Natural killer cell treated with Interleukin-12 subunit alpha and Interleukin-12 subunit beta and Interleukin-15 and Interleukin-18, amount 100 ng/mL, for 72 hours (primary cell): ENCODE data around the gene ADAM15. TPM values are rescaled to one million over a fixed set of nuclear protein-coding genes. Genes with fewer than 3 reads are reported as not detected.
A peak's percentile ranks its signal among the peaks of the same experiment; 100 is the strongest.

ENCODE experiments used
- ATAC-seq, 2 donors: fragments of 150-1000 bp; cut with Tn5 transposase in 1 of 2; sonication (Bioruptor Pico), chemical (Tn5 transposase) in 1 of 2; 2 replicates each; pipeline ENCODE4 v1.10.0; 2021
- DNase-seq: peaks from one replicate; pipeline ENCODE4 v3.0.0; 2022; ENCODE audit warnings: low spot score
- H3K27ac Mint-ChIP-seq, 2 donors: 1 replicate in 1 of 2; 2 replicates in 1 of 2; pipeline ENCODE4 v1.8.0; 2022; ENCODE audit warnings: mixed read lengths in 2 of 2, mild to moderate bottlenecking in 1 of 2, moderate library complexity in 1 of 2
- H3K27me3 Mint-ChIP-seq, 2 donors: 1 replicate in 1 of 2; 2 replicates in 1 of 2; pipeline ENCODE4 v1.8.0; 2022; ENCODE audit warnings: mixed read lengths in 2 of 2
- H3K36me3 Mint-ChIP-seq: one replicate; pipeline ENCODE4 v1.8.0; 2022; ENCODE audit warnings: mixed read lengths
- H3K4me1 Mint-ChIP-seq, 2 donors: 1 replicate in 1 of 2; 2 replicates in 1 of 2; pipeline ENCODE4 v1.8.0; 2022; ENCODE audit warnings: low read depth in 2 of 2, mixed read lengths in 2 of 2, mild to moderate bottlenecking in 1 of 2
- H3K4me3 Mint-ChIP-seq: one replicate; pipeline ENCODE4 v1.8.0; 2022; ENCODE audit warnings: mixed read lengths
- H3K9me3 Mint-ChIP-seq: 2 replicates; pipeline ENCODE4 v1.8.0; 2022; ENCODE audit warnings: mixed read lengths
- total RNA-seq, 2 donors: library from RNA; stranded (reverse); gene quantifications; one replicate each; pipeline ENCODE4 v1.2.3, GENCODE V29; 2022

Gene ADAM15
- total RNA-seq, 2 donors from 2014 or later: 42.1 to 107 TPM

DNA sequence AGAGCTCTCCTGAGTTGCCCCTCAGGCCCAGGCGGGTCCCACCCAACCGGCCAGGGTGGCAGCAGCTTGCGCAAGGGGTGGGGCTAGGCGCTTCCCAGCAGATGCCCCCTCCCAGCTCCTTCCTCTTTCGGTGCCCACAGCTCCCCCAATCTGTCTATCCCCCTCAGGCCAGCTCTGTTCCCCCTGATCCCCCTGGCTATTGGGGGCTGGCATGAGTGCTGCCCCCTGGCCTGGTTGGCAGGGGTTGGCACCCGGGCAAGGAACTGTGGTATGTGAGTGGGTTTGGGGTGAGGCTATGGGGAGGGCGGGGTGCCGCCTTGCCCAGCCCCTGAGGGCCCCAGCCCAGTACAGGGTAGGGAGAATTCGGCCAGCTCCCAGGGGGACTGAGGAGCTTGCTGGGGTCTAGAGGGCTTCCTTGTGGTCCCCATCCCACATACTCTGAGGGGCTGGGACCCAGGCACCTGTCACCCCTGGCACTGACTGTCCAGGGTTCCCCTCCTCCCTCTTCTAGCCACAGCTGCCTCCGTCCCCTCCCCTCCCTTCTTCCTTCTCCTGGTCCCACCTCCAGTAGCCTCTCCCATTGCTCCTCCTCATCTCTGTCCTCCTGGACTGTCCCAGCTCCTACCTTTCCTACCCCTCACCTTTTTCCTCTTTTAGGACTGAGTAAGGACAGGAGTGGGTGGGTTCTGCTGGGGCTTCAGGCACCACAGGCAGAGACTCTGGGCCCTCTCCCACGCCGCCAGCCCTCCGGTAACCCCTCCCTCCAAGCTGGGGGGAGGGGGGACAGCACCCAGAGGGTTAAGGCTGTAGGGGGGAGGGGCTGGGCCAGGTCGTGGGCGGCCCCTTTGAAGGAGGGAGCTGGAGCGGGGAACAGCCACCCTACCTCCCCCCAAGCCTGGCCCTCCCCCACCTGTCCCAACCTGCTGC lies 42.8 kb upstream of the ADAM15 start:
- H3K36me3 Mint-ChIP-seq: no peaks in the 10 kb centered on the region
- no peak for DNase-seq
- H3K27ac Mint-ChIP-seq: peak overlapping the region; percentile 81 to 88
- ATAC-seq: no peak
- peak overlapping the region; percentile 82 for H3K4me3 Mint-ChIP-seq
- peaks cover 40 to 63% of the 10 kb centered on the region in 2 donors for H3K4me1 Mint-ChIP-seq
- no peaks in the 10 kb centered on the region for H3K9me3 Mint-ChIP-seq
- no peaks in the 10 kb centered on the region for H3K27me3 Mint-ChIP-seq

DNA sequence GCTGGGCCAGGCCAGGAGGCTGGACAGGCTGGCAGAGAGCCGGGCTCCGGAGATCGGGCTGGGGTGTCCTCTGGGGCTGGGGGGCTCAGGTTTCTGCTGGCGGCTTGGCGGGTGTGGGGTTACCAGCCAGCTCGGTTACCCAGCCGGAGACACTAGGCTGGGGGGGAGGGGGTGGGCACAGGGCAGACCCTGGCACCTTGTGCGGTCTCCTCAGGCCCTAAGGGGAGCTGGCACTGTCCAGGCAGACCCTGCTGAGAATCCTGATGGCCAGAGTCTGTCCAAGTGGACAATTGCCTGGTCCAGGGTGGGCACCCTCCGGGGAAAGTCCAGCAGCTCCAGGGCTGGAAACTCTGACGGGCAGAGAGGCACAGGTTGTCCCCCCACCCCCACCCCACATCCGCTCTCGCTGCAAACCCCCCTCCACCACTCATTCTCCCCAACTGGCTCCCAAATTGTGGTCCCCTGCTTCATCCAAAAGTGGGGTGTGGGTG lies 41.9 kb upstream of the ADAM15 start:
- no peaks in the 10 kb centered on the region for H3K36me3 Mint-ChIP-seq
- H3K9me3 Mint-ChIP-seq: no peaks in the 10 kb centered on the region
- peaks cover 44 to 60% of the 10 kb centered on the region in 2 donors for H3K4me1 Mint-ChIP-seq
- DNase-seq (no peak), ATAC-seq (no peak)
- H3K27ac Mint-ChIP-seq: peak overlapping the region; percentile 81 to 88
- H3K4me3 Mint-ChIP-seq: peak overlapping the region; percentile 82
- H3K27me3 Mint-ChIP-seq: no peaks in the 10 kb centered on the region

DNA sequence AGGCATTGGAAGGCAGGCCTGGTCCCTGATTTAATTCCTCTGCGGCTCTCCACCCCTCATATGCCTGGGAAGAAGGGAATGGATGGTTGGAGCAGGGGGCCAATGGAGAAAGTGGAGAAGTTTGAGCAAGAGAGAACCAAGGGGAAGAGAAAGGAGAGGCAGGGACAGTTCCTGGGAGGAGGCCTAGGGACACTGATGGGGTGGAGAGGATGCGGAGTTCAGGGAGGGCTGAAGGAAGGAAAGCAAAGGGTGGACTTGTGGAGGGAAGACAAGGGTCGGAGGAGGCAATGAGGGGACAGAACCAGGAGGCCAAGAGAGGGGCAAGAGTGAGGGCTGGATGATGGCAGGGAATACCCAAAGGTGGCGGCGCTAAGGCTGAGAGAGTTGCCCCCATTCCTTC lies 41.4 kb upstream of the ADAM15 start:
- H3K36me3 Mint-ChIP-seq: no peaks in the 10 kb centered on the region
- H3K27me3 Mint-ChIP-seq: no peaks in the 10 kb centered on the region
- H3K9me3 Mint-ChIP-seq: no peaks in the 10 kb centered on the region
- ATAC-seq: no peak
- H3K4me1 Mint-ChIP-seq: peaks cover 40 to 58% of the 10 kb centered on the region in 2 donors
- H3K27ac Mint-ChIP-seq: peak overlapping the region; percentile 81 to 88
- peak overlapping the region; percentile 82 for H3K4me3 Mint-ChIP-seq
- DNase-seq: no peak

DNA sequence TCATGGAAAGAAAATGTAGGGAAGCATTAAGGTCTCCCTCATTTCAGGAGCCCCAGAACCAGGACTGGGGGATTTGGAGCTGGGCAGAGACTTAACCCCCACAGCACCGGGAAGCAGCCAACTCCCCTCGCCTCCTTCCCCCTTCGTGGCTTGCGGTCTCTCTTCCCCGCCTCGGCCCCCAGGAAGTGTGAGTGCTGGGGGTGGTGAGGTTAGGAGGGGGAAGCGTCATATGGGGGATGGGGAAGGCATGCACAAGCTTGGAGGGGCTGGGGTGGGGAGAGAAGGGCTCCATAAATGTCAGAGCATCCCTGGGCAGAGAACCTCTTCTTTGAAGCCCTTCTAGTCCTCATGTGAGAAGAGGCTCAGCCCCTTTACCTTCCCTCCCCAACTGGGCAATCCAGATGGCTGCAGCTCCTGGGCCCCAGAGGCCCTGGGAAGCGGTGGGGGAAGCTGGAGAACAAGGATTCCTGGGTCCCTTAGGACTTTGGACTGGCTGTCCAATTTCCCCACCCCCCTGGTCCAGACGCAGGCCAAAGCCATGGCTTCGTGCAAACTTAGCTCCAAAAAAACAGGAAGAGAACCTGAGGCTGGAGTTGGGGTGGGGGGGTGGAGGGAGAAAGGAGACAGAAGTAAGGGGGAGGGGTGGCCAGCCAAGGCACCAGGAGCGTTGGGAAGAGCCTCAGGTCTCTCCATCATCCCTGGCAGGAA lies 40.8 kb upstream of the ADAM15 start:
- Mint-ChIP-seq H3K27me3 (no peaks in the 10 kb centered on the region), H3K36me3 (no peaks in the 10 kb centered on the region), H3K4me3 (peak overlapping the region; percentile 82), H3K27ac (peak overlapping the region; percentile 81 to 88), H3K4me1 (peaks cover 40 to 54% of the 10 kb centered on the region in 2 donors), H3K9me3 (no peaks in the 10 kb centered on the region)
- peak in 1 of 2 donors; percentile 14 for ATAC-seq
- no peak for DNase-seq

DNA sequence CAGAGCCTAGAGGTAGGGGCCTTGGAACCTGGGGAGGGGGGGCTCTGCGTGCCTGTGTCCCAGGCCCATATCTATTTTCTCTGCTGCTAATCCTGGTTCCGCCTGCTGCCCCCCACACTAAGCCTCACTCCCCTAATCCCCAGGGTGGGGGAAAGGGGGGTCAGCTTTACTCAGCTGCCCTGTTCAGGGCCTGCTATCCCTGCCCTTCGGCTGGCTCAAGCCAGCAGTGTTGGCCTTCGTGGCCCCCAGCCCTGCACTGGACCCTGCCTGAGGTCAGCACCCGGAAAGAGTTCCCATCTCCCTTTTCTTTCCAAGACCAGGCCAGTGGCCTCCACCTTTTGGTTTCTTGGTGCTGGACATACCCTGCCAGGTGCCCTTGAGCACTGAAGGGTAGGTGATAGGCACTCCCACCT lies 40.1 kb upstream of the ADAM15 start:
- H3K27me3 Mint-ChIP-seq: no peaks in the 10 kb centered on the region
- ATAC-seq (no peak), DNase-seq (no peak)
- no peak overlapping the region for H3K4me3 Mint-ChIP-seq
- no peaks in the 10 kb centered on the region for H3K9me3 Mint-ChIP-seq
- peak overlapping the region; percentile 65 to 81 for H3K27ac Mint-ChIP-seq
- peaks cover 43 to 55% of the 10 kb centered on the region in 2 donors for H3K4me1 Mint-ChIP-seq
- no peaks in the 10 kb centered on the region for H3K36me3 Mint-ChIP-seq

DNA sequence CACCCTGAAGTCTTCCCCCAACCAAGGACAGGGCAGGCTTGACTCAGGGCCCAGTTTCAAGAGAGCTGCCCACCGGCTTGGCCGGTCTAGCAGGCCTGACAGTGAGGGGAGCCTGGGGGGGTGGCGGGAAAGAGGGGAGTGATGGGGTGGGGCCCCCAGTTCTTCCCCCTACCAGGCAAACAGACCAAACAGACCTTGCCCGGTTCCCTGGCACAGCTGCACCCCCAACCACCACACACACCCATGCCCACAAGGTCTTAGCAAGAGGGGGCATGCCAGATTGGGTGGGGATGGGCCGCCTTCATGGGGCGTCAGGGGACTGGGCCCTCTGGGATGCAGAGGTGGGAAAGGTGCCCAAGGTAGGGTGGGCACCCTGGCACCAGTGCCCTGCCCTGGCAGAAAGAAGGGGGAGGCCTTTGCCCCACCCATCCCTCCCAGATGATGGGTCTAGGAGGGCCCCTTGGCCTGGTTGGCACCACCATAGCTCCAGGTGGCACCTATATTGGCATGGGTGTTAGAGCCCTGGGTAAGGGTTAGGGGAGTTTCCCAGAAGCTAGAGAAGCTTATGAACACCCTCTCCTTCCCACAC lies 39.6 kb upstream of the ADAM15 start:
- Mint-ChIP-seq H3K4me3 (no peak overlapping the region), H3K4me1 (peaks cover 38 to 51% of the 10 kb centered on the region in 2 donors)
- ATAC-seq: no peak

DNA sequence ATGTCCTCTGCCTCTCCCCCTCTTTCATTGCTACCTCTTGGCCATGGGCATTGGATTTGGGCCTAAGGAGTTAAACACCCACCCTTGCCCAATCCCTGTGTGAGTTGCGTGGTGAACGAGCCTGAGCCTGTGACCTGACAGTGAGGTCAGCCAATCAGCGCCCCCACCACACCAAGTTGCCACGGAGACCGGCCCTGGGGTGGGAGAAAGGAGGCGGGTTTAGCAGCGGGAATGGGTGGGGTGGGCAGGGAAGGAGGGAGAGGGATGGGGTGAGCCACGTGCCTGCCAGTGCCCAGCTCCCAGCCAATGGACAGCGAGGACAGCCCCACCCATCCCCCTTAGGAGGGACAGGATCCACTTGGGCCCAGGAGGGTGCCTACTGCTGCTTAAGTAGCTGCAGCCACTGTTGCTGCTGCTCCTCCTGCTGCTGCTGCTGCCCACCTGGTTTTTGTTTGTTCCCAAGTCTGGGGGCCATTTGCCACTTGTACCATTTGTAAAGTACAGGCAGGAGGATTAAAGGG lies 39.0 kb upstream of the ADAM15 start:
- no peak for DNase-seq
- Mint-ChIP-seq H3K9me3 (no peaks in the 10 kb centered on the region), H3K27me3 (no peaks in the 10 kb centered on the region), H3K36me3 (no peaks in the 10 kb centered on the region), H3K4me3 (no peak overlapping the region), H3K4me1 (peaks cover 34 to 47% of the 10 kb centered on the region in 2 donors), H3K27ac (peak overlapping the region in 1 of 2 donors; percentile 62)
- ATAC-seq: no peak

More for the DNA sequence above, 39.6 kb upstream of the ADAM15 start:
- no peaks in the 10 kb centered on the region for H3K27me3 Mint-ChIP-seq
- DNase-seq: no peak
- H3K9me3 Mint-ChIP-seq: no peaks in the 10 kb centered on the region
- peak overlapping the region; percentile 65 to 81 for H3K27ac Mint-ChIP-seq
- H3K36me3 Mint-ChIP-seq: no peaks in the 10 kb centered on the region

DNA sequence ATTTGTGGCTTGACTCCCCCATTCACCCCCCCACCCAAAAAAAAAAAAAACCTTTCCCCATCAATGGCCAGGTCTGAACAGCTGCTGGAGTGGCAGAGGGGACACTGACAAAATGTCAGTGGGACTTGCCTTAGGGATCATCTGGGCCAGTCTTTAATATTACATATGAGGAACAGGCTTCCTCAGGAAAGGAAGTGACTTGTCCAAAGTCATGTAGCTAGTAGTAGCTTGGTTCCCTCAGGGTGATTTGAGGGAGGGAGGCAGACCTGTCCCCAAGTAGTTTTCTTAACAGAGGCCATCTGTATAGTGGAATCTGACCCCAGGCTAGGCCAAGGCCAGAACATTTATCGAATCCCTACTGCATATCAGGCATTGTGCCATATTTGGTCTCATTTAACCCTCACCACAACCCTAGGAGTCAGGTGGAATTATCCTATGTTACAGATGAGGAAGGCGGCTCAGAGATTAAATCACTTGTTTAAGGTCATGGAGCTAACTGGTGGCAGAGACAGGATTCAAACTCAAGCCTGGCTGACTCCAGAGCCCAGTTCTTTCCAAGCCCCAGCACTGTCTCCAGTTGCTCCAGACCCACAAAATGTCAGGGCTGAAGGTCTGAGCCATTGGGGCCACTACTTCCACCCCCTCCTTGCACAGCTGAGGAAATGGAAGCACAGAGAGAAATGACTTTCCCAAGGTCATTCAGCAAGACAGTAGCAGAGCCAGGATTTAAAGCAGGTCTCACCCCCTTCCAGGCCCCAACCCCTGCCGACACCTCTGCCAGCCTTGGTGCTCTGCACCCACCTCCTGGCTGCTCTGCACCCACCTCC lies 38.1 kb upstream of the ADAM15 start:
- Mint-ChIP-seq H3K27ac (peak overlapping the region; percentile 62 to 70), H3K4me3 (peak overlapping the region; percentile 3), H3K27me3 (no peaks in the 10 kb centered on the region)

DNA sequence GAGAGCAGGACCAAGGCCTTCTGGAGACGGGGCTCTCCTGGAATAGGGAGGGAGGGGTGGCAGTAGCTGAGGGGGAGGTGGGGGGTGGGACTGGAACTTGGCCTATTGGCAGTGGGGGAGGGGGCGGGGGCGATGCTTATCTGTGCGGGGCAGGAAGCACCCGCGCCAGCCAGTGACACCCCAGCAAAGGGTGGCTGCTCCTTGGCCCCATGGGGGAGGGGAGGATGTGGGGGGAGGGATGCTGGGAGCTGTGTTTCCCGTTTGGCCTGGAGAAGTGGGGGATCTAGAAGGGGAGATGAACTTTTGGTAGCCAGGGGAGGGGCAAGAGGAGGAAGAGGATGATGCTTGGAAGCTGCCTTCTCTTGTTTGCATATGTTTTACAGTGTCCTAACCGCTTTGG lies 37.5 kb upstream of the ADAM15 start:
- H3K36me3 Mint-ChIP-seq: no peaks in the 10 kb centered on the region

More for the DNA sequence above, 38.1 kb upstream of the ADAM15 start:
- Mint-ChIP-seq H3K9me3 (no peaks in the 10 kb centered on the region), H3K36me3 (no peaks in the 10 kb centered on the region), H3K4me1 (peaks cover 34 to 52% of the 10 kb centered on the region in 2 donors)
- ATAC-seq (no peak), DNase-seq (peak; percentile 58)

DNA sequence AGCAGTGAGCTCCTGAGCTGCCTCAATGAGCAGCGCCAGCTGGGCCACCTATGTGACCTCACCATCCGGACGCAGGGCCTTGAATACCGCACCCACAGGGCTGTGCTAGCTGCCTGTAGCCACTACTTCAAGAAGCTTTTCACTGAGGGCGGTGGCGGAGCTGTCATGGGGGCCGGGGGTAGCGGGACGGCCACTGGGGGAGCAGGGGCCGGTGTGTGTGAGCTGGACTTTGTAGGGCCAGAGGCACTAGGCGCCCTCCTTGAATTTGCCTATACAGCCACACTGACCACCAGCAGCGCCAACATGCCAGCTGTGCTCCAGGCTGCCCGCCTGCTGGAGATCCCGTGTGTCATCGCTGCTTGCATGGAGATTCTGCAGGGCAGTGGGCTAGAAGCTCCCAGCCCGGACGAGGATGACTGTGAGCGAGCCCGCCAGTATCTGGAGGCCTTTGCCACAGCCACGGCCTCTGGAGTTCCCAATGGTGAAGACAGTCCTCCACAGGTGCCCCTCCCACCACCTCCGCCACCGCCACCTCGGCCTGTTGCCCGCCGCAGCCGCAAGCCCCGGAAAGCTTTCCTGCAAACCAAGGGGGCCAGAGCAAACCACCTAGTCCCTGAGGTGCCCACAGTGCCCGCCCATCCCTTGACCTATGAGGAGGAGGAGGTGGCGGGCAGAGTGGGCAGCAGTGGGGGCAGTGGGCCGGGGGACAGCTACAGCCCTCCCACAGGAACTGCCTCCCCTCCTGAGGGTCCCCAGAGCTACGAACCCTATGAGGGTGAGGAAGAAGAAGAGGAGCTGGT lies 36.2 kb upstream of the ADAM15 start:
- no peak for ATAC-seq
- Mint-ChIP-seq H3K4me1 (peaks cover 23 to 48% of the 10 kb centered on the region in 2 donors), H3K27ac (no peak overlapping the region), H3K9me3 (no peaks in the 10 kb centered on the region), H3K4me3 (no peak overlapping the region), H3K36me3 (no peaks in the 10 kb centered on the region), H3K27me3 (no peaks in the 10 kb centered on the region)
- peak; percentile 45 for DNase-seq

More for the DNA sequence above, 37.5 kb upstream of the ADAM15 start:
- DNase-seq (no peak), ATAC-seq (no peak)
- Mint-ChIP-seq H3K9me3 (no peaks in the 10 kb centered on the region), H3K27ac (no peak overlapping the region), H3K27me3 (no peaks in the 10 kb centered on the region), H3K4me3 (peak overlapping the region; percentile 30), H3K4me1 (peaks cover 34 to 49% of the 10 kb centered on the region in 2 donors)

DNA sequence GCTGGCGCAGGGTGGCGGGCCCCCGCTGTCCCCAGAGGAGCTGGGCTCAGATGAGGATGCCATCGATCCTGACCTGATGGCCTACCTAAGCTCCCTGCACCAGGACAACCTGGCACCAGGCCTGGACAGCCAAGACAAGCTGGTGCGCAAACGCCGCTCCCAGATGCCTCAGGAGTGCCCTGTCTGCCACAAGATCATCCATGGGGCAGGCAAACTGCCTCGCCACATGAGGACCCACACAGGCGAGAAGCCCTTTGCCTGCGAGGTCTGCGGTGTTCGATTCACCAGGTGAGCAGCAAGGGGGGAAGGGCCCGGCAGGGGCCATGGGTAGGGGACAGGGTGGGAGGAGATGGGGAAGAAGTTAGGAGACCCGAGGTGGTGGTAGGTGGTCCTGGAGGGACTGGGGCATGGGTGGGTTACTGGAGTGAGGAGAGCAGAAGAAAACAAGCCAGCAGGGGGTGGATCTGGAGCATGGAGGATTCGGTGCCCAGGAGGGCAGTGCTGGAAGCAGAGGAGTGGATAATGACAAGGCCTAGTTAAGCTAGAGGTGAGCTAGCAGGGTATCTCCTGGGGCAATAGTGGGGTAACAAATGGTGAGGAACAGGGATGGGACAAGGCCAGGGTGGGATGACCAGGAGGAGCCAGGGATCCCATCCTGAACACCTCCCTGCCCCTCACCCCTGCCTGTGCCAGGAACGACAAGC lies 35.4 kb upstream of the ADAM15 start:
- ATAC-seq (no peak), DNase-seq (no peak)
- Mint-ChIP-seq H3K4me3 (no peak overlapping the region), H3K9me3 (no peaks in the 10 kb centered on the region), H3K27ac (no peak overlapping the region), H3K4me1 (peaks cover 19 to 42% of the 10 kb centered on the region in 2 donors), H3K36me3 (no peaks in the 10 kb centered on the region), H3K27me3 (no peaks in the 10 kb centered on the region)
